ENCODE data around the gene CCL3.

DNA sequence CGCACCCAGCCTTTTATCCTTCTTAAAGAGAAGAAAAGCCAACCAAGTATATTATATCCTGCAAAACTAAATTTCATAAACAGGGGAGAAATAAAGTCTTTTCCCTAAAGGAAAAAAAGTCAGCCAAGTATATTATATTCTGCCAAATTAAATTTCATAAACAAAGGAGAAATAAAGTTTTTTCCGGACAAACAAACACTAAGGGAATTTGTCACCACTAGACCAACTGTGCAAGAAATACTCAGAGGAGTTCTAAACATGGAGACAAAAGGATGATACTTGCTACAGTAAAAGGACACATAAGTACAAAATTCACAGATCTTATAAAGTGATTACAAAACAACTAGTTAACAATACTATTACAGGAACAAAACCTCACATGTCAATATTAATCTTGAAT, 40.3 kb downstream of the CCL3 start:
- TF ChIP-seq, protein P1, sequence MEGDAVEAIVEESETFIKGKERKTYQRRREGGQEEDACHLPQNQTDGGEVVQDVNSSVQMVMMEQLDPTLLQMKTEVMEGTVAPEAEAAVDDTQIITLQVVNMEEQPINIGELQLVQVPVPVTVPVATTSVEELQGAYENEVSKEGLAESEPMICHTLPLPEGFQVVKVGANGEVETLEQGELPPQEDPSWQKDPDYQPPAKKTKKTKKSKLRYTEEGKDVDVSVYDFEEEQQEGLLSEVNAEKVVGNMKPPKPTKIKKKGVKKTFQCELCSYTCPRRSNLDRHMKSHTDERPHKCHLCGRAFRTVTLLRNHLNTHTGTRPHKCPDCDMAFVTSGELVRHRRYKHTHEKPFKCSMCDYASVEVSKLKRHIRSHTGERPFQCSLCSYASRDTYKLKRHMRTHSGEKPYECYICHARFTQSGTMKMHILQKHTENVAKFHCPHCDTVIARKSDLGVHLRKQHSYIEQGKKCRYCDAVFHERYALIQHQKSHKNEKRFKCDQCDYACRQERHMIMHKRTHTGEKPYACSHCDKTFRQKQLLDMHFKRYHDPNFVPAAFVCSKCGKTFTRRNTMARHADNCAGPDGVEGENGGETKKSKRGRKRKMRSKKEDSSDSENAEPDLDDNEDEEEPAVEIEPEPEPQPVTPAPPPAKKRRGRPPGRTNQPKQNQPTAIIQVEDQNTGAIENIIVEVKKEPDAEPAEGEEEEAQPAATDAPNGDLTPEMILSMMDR (IDR thresholded peaks at IDR 0.05) = no peak
- TF ChIP-seq POLR2AphosphoS5 (IDR thresholded peaks at IDR 0.05; ENCODE audit: insufficient read depth in 1 of 2, low read depth in 1 of 2) (no peak), POLR2A (IDR thresholded peaks at IDR 0.05) (no peak)
